ENCODE data around the gene CYP27A1. TPM values are rescaled to one million over a fixed set of nuclear protein-coding genes. Genes with fewer than 3 reads are reported as not detected.

Gene CYP27A1
- total and polyA plus RNA-seq, 2 of the 8 experiments (the other 6 are each of a cell fraction or from before 2014, with no cell fraction given) = 5.4 to 14.7 TPM

DNA sequence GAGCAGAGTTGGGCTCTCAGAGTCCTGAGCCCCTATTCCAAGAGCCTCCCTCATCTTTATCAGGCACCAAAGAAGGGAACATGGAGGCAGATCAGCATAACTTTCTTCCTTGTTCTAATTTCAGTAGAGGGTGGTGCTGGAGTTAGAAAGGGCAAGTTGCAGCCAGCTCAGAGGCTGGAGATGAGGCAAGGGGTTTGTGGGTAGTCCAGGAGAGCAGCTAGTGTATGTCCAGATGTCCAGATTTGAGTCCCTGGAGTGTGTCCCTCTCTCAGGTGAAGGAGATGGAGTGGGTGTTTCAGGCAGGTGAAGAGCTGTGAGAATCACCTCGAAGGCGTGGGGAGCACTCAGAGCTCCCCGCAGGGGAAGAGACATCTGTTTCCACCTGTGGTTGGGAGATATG, 50.1 kb downstream of the CYP27A1 start (continued):
- TF ChIP-seq NANOG (IDR thresholded peaks at IDR 0.05; ENCODE audit: insufficient read depth, low read depth, low read length, poor library complexity, severe bottlenecking) (no peak), MAFK (IDR thresholded peaks at IDR 0.05; ENCODE audit: low read depth, low read length) (no peak), CHD2 (IDR thresholded peaks at IDR 0.05; ENCODE audit: low read length) (no peak)
